H1 (cell line): ENCODE results near the gene KLHL33. TPM values are rescaled to one million over a fixed set of nuclear protein-coding genes. Genes with fewer than 3 reads are reported as not detected.

ENCODE experiments used
- CTCF ChIA-PET: fragments of 300-600 bp; sonication (Branson Sonifier 250); formaldehyde crosslinking; loops from one replicate; lab custom pipeline; 2021; ENCODE audit not compliant: partially characterized antibody; lab: Charles Lee
- POLR2A ChIA-PET: fragments of 300-600 bp; sonication (Branson Sonifier 250); formaldehyde crosslinking; loops from one replicate; lab custom pipeline; 2021; ENCODE audit warnings: inconsistent platforms; ENCODE audit not compliant: partially characterized antibody; lab: Charles Lee
- DNase-seq, 2 experiments: peaks; one replicate each; pipeline versions ENCODE4 v3.0.0 to v3.0.0-alpha.2; 2010 to 2022; ENCODE audit warnings: low spot score in 2 of 2, low read depth in 1 of 2, mixed read lengths in 1 of 2
- FAIRE-seq: peaks from 2 replicates; lab custom pipeline; 2011; peaks lifted over from hg19 to GRCh38; lab: Jason Lieb, UNC
- H2AFZ ChIP-seq: 2 replicates; pipeline ENCODE4 v1.8.1; 2012; ENCODE audit warnings: low read length, inconsistent platforms
- H2AK5ac ChIP-seq: 2 replicates; pipeline ENCODE4 v1.6.1; 2013; ENCODE audit warnings: low read depth, low read length
- H2BK120ac ChIP-seq: replicated peaks from 2 replicates; pipeline ENCODE3; 2013; ENCODE audit warnings: low read depth, low read length, inconsistent platforms
- H2BK12ac ChIP-seq: 2 replicates; pipeline ENCODE4 v1.6.1; 2013; ENCODE audit warnings: low read depth, low read length
- H2BK15ac ChIP-seq: 2 replicates; pipeline ENCODE4 v1.6.1; 2013; ENCODE audit warnings: low read length
- H2BK20ac ChIP-seq: 2 replicates; pipeline ENCODE4 v1.6.1; 2013; ENCODE audit warnings: low read length
- H2BK5ac ChIP-seq: 2 replicates; pipeline ENCODE4 v1.6.1; 2013; ENCODE audit warnings: low read depth, low read length
- H3K14ac ChIP-seq: 2 replicates; pipeline ENCODE4 v1.6.1; 2013; ENCODE audit warnings: inconsistent platforms; ENCODE audit not compliant: insufficient read length
- H3K18ac ChIP-seq: 2 replicates; pipeline ENCODE4 v1.6.1; 2013; ENCODE audit warnings: low read length; ENCODE audit errors: extremely low read depth
- H3K23ac ChIP-seq: 2 replicates; pipeline ENCODE4 v1.6.1; 2013; ENCODE audit warnings: inconsistent platforms; ENCODE audit not compliant: insufficient read length
- H3K23me2 ChIP-seq: 2 replicates; pipeline ENCODE4 v1.6.1; 2013; ENCODE audit warnings: low read depth, low read length
- H3K27ac ChIP-seq: 2 replicates; pipeline ENCODE4 v1.6.1; 2011; ENCODE audit warnings: low read depth, low read length, inconsistent platforms
- H3K27me3 ChIP-seq, 4 experiments: replicated peaks in 1 of 4; 1 replicate in 1 of 4; 2 replicates in 3 of 4; pipeline versions ENCODE4 v1.6.1 to v1.8.1; 2011 to 2013; ENCODE audit warnings: low read length in 3 of 4, mild to moderate bottlenecking in 3 of 4, inconsistent platforms in 2 of 4, mixed read lengths in 2 of 4, moderate library complexity in 1 of 4; ENCODE audit not compliant: control insufficient read depth in 3 of 4, insufficient read depth in 3 of 4; ENCODE audit errors: extremely low read depth in 1 of 4
- H3K36me3 ChIP-seq, 4 experiments: 2 replicates each; pipeline versions ENCODE4 v1.6.1 to v1.8.1; 2011 to 2013; ENCODE audit warnings: mild to moderate bottlenecking in 4 of 4, low read length in 3 of 4, moderate library complexity in 2 of 4, control low read depth in 1 of 4, inconsistent platforms in 1 of 4; ENCODE audit not compliant: insufficient read depth in 4 of 4, control insufficient read depth in 2 of 4
- H3K4ac ChIP-seq: replicated peaks from 2 replicates; pipeline ENCODE3; 2013; ENCODE audit warnings: low read length, low read depth, mixed read lengths, inconsistent platforms; ENCODE audit not compliant: insufficient read length
- H3K4me1 ChIP-seq, 4 experiments: replicated peaks in 1 of 4; 1 replicate in 1 of 4; 2 replicates in 3 of 4; pipeline versions ENCODE4 v1.6.1 to v1.8.1; 2011 to 2013; ENCODE audit warnings: low read length in 3 of 4, inconsistent platforms in 2 of 4, mixed read lengths in 1 of 4; ENCODE audit not compliant: insufficient read depth in 4 of 4, control insufficient read depth in 3 of 4
- H3K4me2 ChIP-seq, 2 experiments: 2 replicates each; pipeline versions ENCODE4 v1.6.1 to v1.8.1; 2011 to 2013; ENCODE audit warnings: low read depth in 2 of 2, low read length in 2 of 2, control low read depth in 1 of 2, inconsistent platforms in 1 of 2, mild to moderate bottlenecking in 1 of 2; ENCODE audit not compliant: insufficient read depth in 1 of 2
- H3K4me3 ChIP-seq, 4 experiments: fragments of 200-600, 300-600 bp in 1 of 4; sonication (generic), shearing (Covaris generic), sonication (Bioruptor Twin) in 1 of 4; 2 replicates each; pipeline versions ENCODE4 v1.5.1 to v1.8.1; 2011 to 2016; ENCODE audit warnings: low read length in 4 of 4, low read depth in 3 of 4, control low read depth in 2 of 4, inconsistent platforms in 2 of 4, mild to moderate bottlenecking in 2 of 4, mixed read lengths in 1 of 4, moderate library complexity in 1 of 4; ENCODE audit not compliant: insufficient read depth in 2 of 4; ENCODE audit errors: extremely low read depth in 1 of 4
- H3K56ac ChIP-seq: replicated peaks from 2 replicates; pipeline ENCODE3; 2013; ENCODE audit warnings: low read depth, mild to moderate bottlenecking, mixed read lengths, low read length, inconsistent platforms; ENCODE audit not compliant: insufficient read length
- H3K79me1 ChIP-seq: 2 replicates; pipeline ENCODE4 v1.6.1; 2013; ENCODE audit warnings: low read depth, low read length, control low read depth
- H3K79me2 ChIP-seq, 2 experiments: 2 replicates each; pipeline versions ENCODE4 v1.6.1 to v1.8.1; 2012 to 2013; ENCODE audit warnings: low read length in 2 of 2, mild to moderate bottlenecking in 2 of 2, inconsistent platforms in 1 of 2; ENCODE audit not compliant: insufficient read depth in 2 of 2, control insufficient read depth in 1 of 2
- H3K9ac ChIP-seq, 4 experiments: replicated peaks in 1 of 4; 1 replicate in 1 of 4; 2 replicates in 3 of 4; pipeline versions ENCODE4 v1.6.1 to v1.8.1; 2011 to 2013; ENCODE audit warnings: low read depth in 3 of 4, low read length in 3 of 4, control low read depth in 2 of 4, mild to moderate bottlenecking in 2 of 4, moderate library complexity in 2 of 4, inconsistent platforms in 1 of 4; ENCODE audit errors: extremely low read depth in 1 of 4
- H3K9me3 ChIP-seq, 2 experiments: 2 replicates each; pipeline versions ENCODE4 v1.6.1 to v1.8.1; 2012 to 2013; ENCODE audit warnings: mild to moderate bottlenecking in 2 of 2, moderate library complexity in 2 of 2, control low read depth in 1 of 2, inconsistent platforms in 1 of 2, low read depth in 1 of 2, low read length in 1 of 2, mixed read lengths in 1 of 2; ENCODE audit not compliant: insufficient read depth in 2 of 2
- H4K20me1 ChIP-seq, 2 experiments: replicated peaks in 1 of 2; 2 replicates each; pipeline versions ENCODE3 to v1.8.1; 2011 to 2013; ENCODE audit warnings: inconsistent platforms in 2 of 2, low read length in 2 of 2, mild to moderate bottlenecking in 1 of 2; ENCODE audit not compliant: insufficient read depth in 2 of 2, control insufficient read depth in 1 of 2
- H4K5ac ChIP-seq: 2 replicates; pipeline ENCODE4 v1.6.1; 2013; ENCODE audit warnings: low read length, low read depth, mixed read lengths, inconsistent platforms; ENCODE audit not compliant: insufficient read length
- H4K8ac ChIP-seq: 2 replicates; pipeline ENCODE4 v1.8.0; 2013; ENCODE audit warnings: mild to moderate bottlenecking, moderate library complexity, low read length, inconsistent platforms; ENCODE audit not compliant: insufficient read depth; ENCODE audit errors: extremely low read depth
- H4K91ac ChIP-seq: replicated peaks from 2 replicates; pipeline ENCODE3; 2013; ENCODE audit warnings: low read length, mixed read lengths, inconsistent platforms; ENCODE audit not compliant: insufficient read length
- BACH1 ChIP-seq: IDR thresholded peaks from 2 replicates; pipeline ENCODE4 v1.6.1; 2012; ENCODE audit warnings: low read length, improper control_type of control experiment
- FOSL1 ChIP-seq: IDR thresholded peaks from 2 replicates; pipeline ENCODE4 v1.6.1; 2011; ENCODE audit warnings: mild to moderate bottlenecking, low read depth, low read length, moderate library complexity; ENCODE audit not compliant: insufficient read depth
- GABPA ChIP-seq: IDR thresholded peaks from 2 replicates; pipeline ENCODE4 v1.6.1; 2011; ENCODE audit warnings: mild to moderate bottlenecking, low read length, moderate library complexity, borderline replicate concordance; ENCODE audit not compliant: insufficient read depth
- POLR2AphosphoS5 ChIP-seq: IDR thresholded peaks from 2 replicates; pipeline ENCODE4 v1.6.1; 2011; ENCODE audit warnings: low read depth, low read length
- POU5F1 ChIP-seq: IDR thresholded peaks from 2 replicates; pipeline ENCODE4 v1.6.1; 2011; ENCODE audit warnings: low read depth, mild to moderate bottlenecking, low read length, moderate library complexity
- RBBP5 ChIP-seq: IDR thresholded peaks from 2 replicates; pipeline ENCODE4 v1.7.1; 2012; ENCODE audit warnings: low read depth, mild to moderate bottlenecking, inconsistent platforms, low read length, moderate library complexity, borderline replicate concordance
- SIRT6 ChIP-seq: IDR thresholded peaks from one replicate; pipeline ENCODE4 v1.7.1; 2012; ENCODE audit warnings: low read length, inconsistent platforms
- SIX5 ChIP-seq: IDR thresholded peaks from 2 replicates; pipeline ENCODE4 v1.6.1; 2011; ENCODE audit warnings: mild to moderate bottlenecking, low read depth, low read length
- SP4 ChIP-seq: IDR thresholded peaks from 2 replicates; pipeline ENCODE4 v1.6.1; 2012; ENCODE audit warnings: low read length, inconsistent platforms
- TAF1 ChIP-seq: IDR thresholded peaks from 2 replicates; pipeline ENCODE4 v1.6.1; 2011; ENCODE audit warnings: mild to moderate bottlenecking, low read depth, low read length
- TEAD4 ChIP-seq: IDR thresholded peaks from 2 replicates; pipeline ENCODE4 v1.6.1; 2012; ENCODE audit warnings: low read depth, low read length, inconsistent platforms, mixed read lengths
- USF2 ChIP-seq: IDR thresholded peaks from 2 replicates; pipeline ENCODE4 v1.6.1; 2011; ENCODE audit warnings: low read length, improper control_type of control experiment
- WGBS, 2 experiments: shearing (Covaris generic) in 1 of 2; methylation state at CpG; one replicate each; pipeline versions ENCODE4 v1.1.6 to v1.1.7; 2013 to 2015; ENCODE audit warnings: low lambda C conversion rate in 2 of 2, mixed read lengths in 2 of 2, inconsistent platforms in 1 of 2, low coverage in 1 of 2, missing lambda C conversion rate in 1 of 2; ENCODE audit not compliant: insufficient replicate concordance in 2 of 2, insufficient coverage in 1 of 2, insufficient read length in 1 of 2; ENCODE audit errors: extremely low coverage in 1 of 2, missing lambda C conversion rate in 1 of 2; 5-methylcytosine and 5-hydroxymethylcytosine counted together
- polyA plus RNA-seq, 7 experiments: library from polyadenylated mRNA; depleted of rRNA in 3 of 7; stranded (reverse) in 5 of 7; unstranded in 2 of 7; fragments of >200 nt in 5 of 7; fragments of 200-250 nt in 2 of 7; gene quantifications; 1 replicate in 5 of 7; 2 replicates in 1 of 7; 4 replicates in 1 of 7; pipeline versions ENCODE4 v1.2.1 to v1.2.3, GENCODE V29; 2011 to 2013; ENCODE audit warnings: missing spikeins in 2 of 7, mixed read lengths in 2 of 7
- total RNA-seq: library from RNA; stranded (reverse); fragmentation: NEBNext Ultra II Directional; extraction: Animal tissue kit (Norgen Biotek cat#: 25700); gene quantifications from 2 replicates; pipeline ENCODE4 v1.2.1, GENCODE V29; 2021

Gene KLHL33
- total and polyA plus RNA-seq, 2 of the 8 experiments (the other 6 are each of a cell fraction or from before 2014, with no cell fraction given): 0.11 to 0.17 TPM

- H3K79me1 ChIP-seq: peaks cover 6% of the 10 kb centered on the region
- no peak overlapping the region for H2BK12ac ChIP-seq
- POLR2A ChIA-PET: interaction anchor here (0.8 to 2.8 kb wide), 9 partner anchors 12 to 199 kb away, joined by 3 to 13 read pairs (median 4); partner anchors contain the start of genes PARP2 and TEP1
- no peak overlapping the region for H4K8ac ChIP-seq
- no peak overlapping the region for H2AK5ac ChIP-seq
- H3K56ac ChIP-seq: no peak overlapping the region
- peaks cover 0 to 10% (median 2%) of the 10 kb centered on the region in 4 experiments; a peak in 4 of 7 replicates for H3K4me1 ChIP-seq
- H4K5ac ChIP-seq: no peak overlapping the region
- no peak overlapping the region for H3K23ac ChIP-seq
- H3K14ac ChIP-seq: no peak overlapping the region
- no peak overlapping the region for H3K4me2 ChIP-seq
- H4K91ac ChIP-seq: no peak overlapping the region
- no peaks in the 10 kb centered on the region for H3K9me3 ChIP-seq
- H3K36me3 ChIP-seq: peaks cover 16 to 40% (median 28%) of the 10 kb centered on the region in 4 experiments; a peak in 7 of 8 replicates
- FAIRE-seq (no peak), DNase-seq (no peak)
- H3K18ac ChIP-seq: no peak overlapping the region
- peaks cover 0 to 12% of the 10 kb centered on the region in 2 experiments for H4K20me1 ChIP-seq
- no peak overlapping the region; a peak in 1 of 7 replicates for H3K9ac ChIP-seq
- H2BK120ac ChIP-seq: no peak overlapping the region
- H3K4ac ChIP-seq: no peak overlapping the region
- no peak overlapping the region for H2BK5ac ChIP-seq
- H2BK15ac ChIP-seq: no peak overlapping the region
- H3K27ac ChIP-seq: no peak overlapping the region
- peaks cover 13% of the 10 kb centered on the region for H3K23me2 ChIP-seq
- no peak overlapping the region for H2BK20ac ChIP-seq
- H3K79me2 ChIP-seq: peaks cover 7 to 45% of the 10 kb centered on the region in 2 experiments
- CTCF ChIA-PET: interaction anchor here (0.8 kb wide), 1 partner anchor 43 kb away, joined by 4 read pairs; no protein-coding TSS in a partner anchor
- no peaks in the 10 kb centered on the region; a peak in 1 of 7 replicates for H3K27me3 ChIP-seq
- H2AFZ ChIP-seq: no peak overlapping the region
- no peak overlapping the region for H3K4me3 ChIP-seq
- WGBS, 2 experiments: 89% methylated on average over 7 of the region's 8 CpGs; no CpG with 5 or more reads in 1 of the 2 experiments
- TF ChIP-seq SIRT6 (no peak), POU5F1 (no peak), FOSL1 (no peak), RBBP5 (no peak), TEAD4 (0 out of 2 replicates have a peak, but pooled peaks have one; percentile 25), GABPA (no peak), TAF1 (0 out of 2 replicates have a peak, but pooled peaks have one; percentile 15), SIX5 (no peak), POLR2AphosphoS5 (peak; percentile 87), SP4 (no peak), USF2 (no peak), BACH1 (no peak)
Observed at GRCh38 chr14:20458031-20458789, 22.2 kb upstream of the KLHL33 start.
